Liver (tissue), 9 donors: ENCODE measurements around the gene ARAP1. TPM values are rescaled to one million over a fixed set of nuclear protein-coding genes. Genes with fewer than 3 reads are reported as not detected.

ENCODE experiments used
- DNase-seq: peaks from one replicate; pipeline ENCODE4 v3.0.0-alpha.2; 2017; ENCODE audit warnings: low spot score
- H3K27ac ChIP-seq, 2 donors: one replicate each; pipeline ENCODE4 v1.7.0; 2013; ENCODE audit warnings: inconsistent platforms in 2 of 2, low read length in 2 of 2, control low read depth in 1 of 2, low read depth in 1 of 2, mild to moderate bottlenecking in 1 of 2
- H3K27me3 ChIP-seq, 4 donors: one replicate each; pipeline versions ENCODE4 v1.6.1 to v1.7.0; 2013; ENCODE audit warnings: low read length in 3 of 4, inconsistent platforms in 1 of 4, mild to moderate bottlenecking in 1 of 4, moderate library complexity in 1 of 4; ENCODE audit not compliant: control insufficient read depth in 4 of 4, insufficient read depth in 4 of 4
- H3K36me3 ChIP-seq, 4 donors: one replicate each; pipeline versions ENCODE4 v1.6.1 to v1.7.0; 2013; ENCODE audit warnings: low read length in 3 of 4, mild to moderate bottlenecking in 3 of 4, low read depth in 1 of 4, moderate library complexity in 1 of 4; ENCODE audit not compliant: control insufficient read depth in 4 of 4, insufficient read depth in 3 of 4
- H3K4me1 ChIP-seq, 4 donors: one replicate each; pipeline versions ENCODE4 v1.6.1 to v1.7.0; 2013; ENCODE audit warnings: low read length in 3 of 4, mild to moderate bottlenecking in 3 of 4, moderate library complexity in 1 of 4; ENCODE audit not compliant: control insufficient read depth in 4 of 4, insufficient read depth in 4 of 4
- H3K4me3 ChIP-seq, 3 donors: one replicate each; pipeline versions ENCODE4 v1.6.1 to v1.7.0; 2013; ENCODE audit warnings: low read length in 3 of 3, control low read depth in 1 of 3, low read depth in 1 of 3, mild to moderate bottlenecking in 1 of 3
- H3K9ac ChIP-seq, 2 donors: one replicate each; pipeline ENCODE4 v1.7.0; 2013; ENCODE audit warnings: low read length in 2 of 2, mild to moderate bottlenecking in 2 of 2, moderate library complexity in 2 of 2, control low read depth in 1 of 2, low read depth in 1 of 2
- H3K9me3 ChIP-seq, 4 donors: one replicate each; pipeline versions ENCODE4 v1.6.1 to v1.7.0; 2013; ENCODE audit warnings: low read length in 3 of 4; ENCODE audit not compliant: control insufficient read depth in 4 of 4
- ATF3 ChIP-seq: IDR thresholded peaks from 2 replicates; pipeline ENCODE4 v1.6.1; 2016; ENCODE audit warnings: antibody characterized with exemption
- CTCF ChIP-seq: fragments of 150-350 bp; IDR thresholded peaks from 2 replicates; pipeline ENCODE4 v1.5.1; 2017; ENCODE audit warnings: improper control_type of control experiment, low read depth, low read length; ENCODE audit not compliant: missing input control
- EGR1 ChIP-seq, 2 donors: IDR thresholded peaks; 2 replicates each; pipeline ENCODE4 v1.6.1; 2016 to 2018; ENCODE audit warnings: antibody characterized with exemption in 2 of 2, low read depth in 2 of 2
- FOXA1 ChIP-seq: IDR thresholded peaks from 2 replicates; pipeline ENCODE4 v1.6.1; 2016; ENCODE audit warnings: antibody characterized with exemption
- FOXA2 ChIP-seq: IDR thresholded peaks from 2 replicates; pipeline ENCODE4 v1.6.1; 2016; ENCODE audit warnings: antibody characterized with exemption
- GABPA ChIP-seq, 2 donors: IDR thresholded peaks in 1 of 2; conservative IDR thresholded peaks in 1 of 2; 2 replicates each; pipeline ENCODE4 v1.6.1; 2016; ENCODE audit warnings: antibody characterized with exemption in 2 of 2, mild to moderate bottlenecking in 1 of 2, moderate library complexity in 1 of 2
- HNF4A ChIP-seq, 2 donors: conservative IDR thresholded peaks; 2 replicates each; pipeline ENCODE4 v1.6.1; 2016; ENCODE audit warnings: antibody characterized with exemption in 2 of 2, mild to moderate bottlenecking in 2 of 2
- HNF4G ChIP-seq: IDR thresholded peaks from 2 replicates; pipeline ENCODE4 v1.6.1; 2016; ENCODE audit warnings: antibody characterized with exemption
- JUND ChIP-seq, 2 donors: IDR thresholded peaks; 2 replicates each; pipeline ENCODE4 v1.6.1; 2016; ENCODE audit warnings: antibody characterized with exemption in 2 of 2
- MAX ChIP-seq: IDR thresholded peaks from 2 replicates; pipeline ENCODE4 v1.6.1; 2016; ENCODE audit warnings: antibody characterized with exemption
- NR2F2 ChIP-seq: IDR thresholded peaks from 2 replicates; pipeline ENCODE4 v1.6.1; 2016; ENCODE audit warnings: antibody characterized with exemption
- RAD21 ChIP-seq, 2 donors: IDR thresholded peaks; 2 replicates each; pipeline ENCODE4 v1.6.1; 2016; ENCODE audit warnings: antibody characterized with exemption in 2 of 2, mild to moderate bottlenecking in 2 of 2
- REST ChIP-seq: IDR thresholded peaks from 2 replicates; pipeline ENCODE4 v1.6.1; 2016; ENCODE audit warnings: antibody characterized with exemption, mild to moderate bottlenecking
- RXRA ChIP-seq, 2 donors: IDR thresholded peaks; 2 replicates each; pipeline ENCODE4 v1.6.1; 2017 to 2018; ENCODE audit warnings: antibody characterized with exemption in 2 of 2, mild to moderate bottlenecking in 1 of 2
- SP1 ChIP-seq: IDR thresholded peaks from 2 replicates; pipeline ENCODE4 v1.6.1; 2018; ENCODE audit warnings: antibody characterized with exemption, mild to moderate bottlenecking
- TAF1 ChIP-seq: conservative IDR thresholded peaks from 2 replicates; pipeline ENCODE4 v1.6.1; 2016; ENCODE audit warnings: antibody characterized with exemption, mild to moderate bottlenecking
- YY1 ChIP-seq: IDR thresholded peaks from 2 replicates; pipeline ENCODE4 v1.6.1; 2016; ENCODE audit warnings: antibody characterized with exemption, mild to moderate bottlenecking
- ZBTB33 ChIP-seq: IDR thresholded peaks from 2 replicates; pipeline ENCODE4 v1.6.1; 2016; ENCODE audit warnings: antibody characterized with exemption
- WGBS: extraction: QIAGEN DNeasy Blood & Tissue Kit; methylation state at CpG from one replicate; pipeline ENCODE4 v1.1.7; 2013; 5-methylcytosine and 5-hydroxymethylcytosine counted together
- polyA plus RNA-seq, 2 donors: library from polyadenylated mRNA; stranded (reverse) in 1 of 2; unstranded in 1 of 2; fragments of 200-250 nt in 1 of 2; fragments of >200 nt in 1 of 2; fragmentation: Nextera tagmentation in 1 of 2; extraction: Ambion mirVana in 1 of 2; gene quantifications; one replicate each; pipeline versions ENCODE4 v1.2.1 to v1.2.3, GENCODE V29; 2013 to 2015
- total RNA-seq, 2 donors: library from RNA; depleted of rRNA; stranded (reverse); fragments of >200 nt; gene quantifications; one replicate each; pipeline ENCODE4 v1.2.3, GENCODE V29; 2014
- donor health status: healthy.
- donor health status: healthy.
- donor health status: healthy.
- donor health status: healthy.
- donor health status: healthy.

The ARAP1 gene
- total and polyA plus RNA-seq, 4 donors: 14.4 to 77.8 (median 43.5) TPM

- no peak for DNase-seq
- H3K9ac ChIP-seq: no peak overlapping the region
- H3K4me3 ChIP-seq: no peak overlapping the region
- no peak for TF ChIP-seq EGR1 (IDR thresholded peaks at IDR 0.05; ENCODE audit: low read depth in 2 of 2)
- H3K36me3 ChIP-seq: peaks cover 8 to 50% (median 36%) of the 10 kb centered on the region in 4 donors
- peaks cover 0 to 4% (median under 1%) of the 10 kb centered on the region in 4 donors for H3K4me1 ChIP-seq
- H3K9me3 ChIP-seq: no peaks in the 10 kb centered on the region
- 74% methylated on average over 26 of the region's 26 CpGs for WGBS
- H3K27me3 ChIP-seq: no peaks in the 10 kb centered on the region
- H3K27ac ChIP-seq: peak overlapping the region in 1 of 2 donors; percentile 28
These were observed 39.9 kb downstream of the ARAP1 start for GRCh38 chr11:72712168-72712751.

DNA sequence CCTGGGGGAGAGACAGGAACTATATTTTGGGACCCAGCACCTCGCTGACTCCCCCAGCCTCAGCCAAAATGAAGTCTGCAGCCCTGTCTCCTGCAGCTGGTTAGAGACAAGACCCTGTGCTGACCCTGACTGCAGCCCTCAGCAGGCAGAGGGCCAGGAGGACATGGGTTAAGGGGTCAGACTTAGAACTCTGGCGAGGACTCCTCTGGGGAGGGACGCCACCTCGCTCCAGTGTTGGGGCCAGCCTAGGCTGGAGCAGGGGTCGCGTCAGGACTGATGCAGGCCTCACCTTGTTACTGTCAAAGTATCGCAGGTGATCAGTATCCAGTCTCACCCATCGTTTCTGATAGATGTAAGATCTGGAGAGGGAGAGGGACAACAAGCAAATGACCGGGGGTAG lies 41.1 kb downstream of the ARAP1 start:
- Histone ChIP-seq H3K4me1 (peaks cover 0 to 4% (median under 1%) of the 10 kb centered on the region in 4 donors), H3K27ac (no peak overlapping the region), H3K36me3 (peaks cover 9 to 57% (median 42%) of the 10 kb centered on the region in 4 donors), H3K9ac (no peak overlapping the region), H3K9me3 (no peaks in the 10 kb centered on the region), H3K4me3 (no peak overlapping the region), H3K27me3 (no peaks in the 10 kb centered on the region)
- TF ChIP-seq JUND (IDR thresholded peaks at IDR 0.05): no peak
- no peak for TF ChIP-seq EGR1 (IDR thresholded peaks at IDR 0.05; ENCODE audit: low read depth in 2 of 2)
- no peak for TF ChIP-seq SP1
- TF ChIP-seq ATF3: no peak
- TF ChIP-seq TAF1: no peak
- no peak for TF ChIP-seq FOXA1
- no peak for TF ChIP-seq REST
- TF ChIP-seq FOXA2: no peak
- no peak for TF ChIP-seq GABPA (IDR thresholded peaks at IDR 0.05 in 1 of 2, conservative IDR thresholded peaks at IDR 0.05 in 1 of 2)
- TF ChIP-seq YY1: no peak
- no peak for TF ChIP-seq RAD21 (IDR thresholded peaks at IDR 0.05)
- TF ChIP-seq HNF4G: no peak
- no peak for TF ChIP-seq CTCF
- no peak for TF ChIP-seq RXRA (IDR thresholded peaks at IDR 0.05)
- no peak for TF ChIP-seq NR2F2
- TF ChIP-seq ZBTB33: no peak
- no peak for TF ChIP-seq MAX
- TF ChIP-seq HNF4A (conservative IDR thresholded peaks at IDR 0.05): no peak
- WGBS: 90% methylated on average over 9 of the region's 9 CpGs
- no peak for DNase-seq
